Neural crest cell (in vitro differentiated cells): ENCODE data around the gene ZNF423. TPM values are rescaled to one million over a fixed set of nuclear protein-coding genes. Genes with fewer than 3 reads are reported as not detected.

Experiments used
- DNase-seq: peaks from one replicate; pipeline ENCODE4 v3.0.0; 2021; ENCODE audit warnings: low read depth, mixed read lengths, low spot score
- H3K27ac Mint-ChIP-seq: one replicate; pipeline ENCODE4 v1.8.0; 2021; ENCODE audit warnings: mild to moderate bottlenecking, mixed read lengths; ENCODE audit not compliant: unreplicated experiment
- H3K27me3 Mint-ChIP-seq: 2 replicates; pipeline ENCODE4 v1.8.0; 2021; ENCODE audit warnings: low read depth, mild to moderate bottlenecking, mixed read lengths
- H3K36me3 Mint-ChIP-seq: 2 replicates; pipeline ENCODE4 v1.8.0; 2021; ENCODE audit warnings: low read depth, mild to moderate bottlenecking, mixed read lengths
- H3K4me1 Mint-ChIP-seq: 2 replicates; pipeline ENCODE4 v1.8.0; 2021; ENCODE audit warnings: mixed read lengths
- H3K4me3 Mint-ChIP-seq: one replicate; pipeline ENCODE4 v1.8.0; 2021; ENCODE audit warnings: mild to moderate bottlenecking, mixed read lengths
- H3K9me3 Mint-ChIP-seq: 2 replicates; pipeline ENCODE4 v1.8.0; 2021; ENCODE audit warnings: mixed read lengths
- total RNA-seq: library from RNA; stranded (reverse); gene quantifications from 2 replicates; pipeline ENCODE4 v1.2.1, GENCODE V29; 2021
- TF ChIP-seq, protein P1 (sequence below): fragments of 200-600 bp; sonication (generic); conservative IDR thresholded peaks from 2 replicates; pipeline ENCODE4 v1.5.0; 2021; ENCODE audit warnings: antibody characterized with exemption, mild to moderate bottlenecking

Gene ZNF423
- total RNA-seq, 1 donor from 2014 or later, result 55.4 TPM

DNA sequence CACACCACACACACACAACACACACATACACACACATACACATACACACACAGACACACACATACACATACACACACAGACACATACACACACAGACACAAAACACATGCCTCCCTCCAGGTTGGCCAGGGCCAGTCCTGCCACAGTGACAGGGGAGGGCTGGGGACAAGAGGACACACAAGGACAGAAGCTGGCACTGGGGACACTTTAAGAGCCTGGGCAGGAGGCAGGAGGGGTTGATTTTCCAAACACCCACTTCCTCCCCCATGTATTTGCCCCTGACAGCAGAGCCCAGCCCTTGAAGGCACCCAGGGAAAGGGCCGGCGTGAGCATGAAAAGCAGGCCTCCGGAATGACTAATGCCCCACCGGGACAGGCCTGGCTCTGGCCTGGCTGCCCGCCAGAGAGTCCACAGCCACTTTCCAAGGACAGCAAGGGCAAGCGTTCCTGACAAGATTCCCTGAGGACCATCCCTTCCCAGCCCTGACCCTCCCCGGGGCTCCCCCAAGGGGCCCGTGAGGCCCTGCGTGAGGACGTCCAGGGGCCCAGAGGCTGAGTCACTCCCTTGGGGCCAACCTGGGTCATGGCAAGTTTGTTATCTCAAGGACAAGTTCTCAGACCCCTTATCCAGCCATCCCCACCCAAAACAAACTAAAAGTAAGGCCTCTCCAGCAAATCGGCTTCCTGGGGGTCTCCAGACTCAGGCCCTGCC is 235.6 kb downstream of the ZNF423 start:
- H3K27me3 Mint-ChIP-seq, result no peaks in the 10 kb centered on the region
- peak overlapping the region; percentile 18 for H3K4me3 Mint-ChIP-seq
- peak overlapping the region; percentile 74 for H3K27ac Mint-ChIP-seq
- H3K9me3 Mint-ChIP-seq, result no peaks in the 10 kb centered on the region
- H3K4me1 Mint-ChIP-seq, result peaks cover 8% of the 10 kb centered on the region
- no peak for DNase-seq
- H3K36me3 Mint-ChIP-seq, result peaks cover 3% of the 10 kb centered on the region
- TF ChIP-seq, protein P1, sequence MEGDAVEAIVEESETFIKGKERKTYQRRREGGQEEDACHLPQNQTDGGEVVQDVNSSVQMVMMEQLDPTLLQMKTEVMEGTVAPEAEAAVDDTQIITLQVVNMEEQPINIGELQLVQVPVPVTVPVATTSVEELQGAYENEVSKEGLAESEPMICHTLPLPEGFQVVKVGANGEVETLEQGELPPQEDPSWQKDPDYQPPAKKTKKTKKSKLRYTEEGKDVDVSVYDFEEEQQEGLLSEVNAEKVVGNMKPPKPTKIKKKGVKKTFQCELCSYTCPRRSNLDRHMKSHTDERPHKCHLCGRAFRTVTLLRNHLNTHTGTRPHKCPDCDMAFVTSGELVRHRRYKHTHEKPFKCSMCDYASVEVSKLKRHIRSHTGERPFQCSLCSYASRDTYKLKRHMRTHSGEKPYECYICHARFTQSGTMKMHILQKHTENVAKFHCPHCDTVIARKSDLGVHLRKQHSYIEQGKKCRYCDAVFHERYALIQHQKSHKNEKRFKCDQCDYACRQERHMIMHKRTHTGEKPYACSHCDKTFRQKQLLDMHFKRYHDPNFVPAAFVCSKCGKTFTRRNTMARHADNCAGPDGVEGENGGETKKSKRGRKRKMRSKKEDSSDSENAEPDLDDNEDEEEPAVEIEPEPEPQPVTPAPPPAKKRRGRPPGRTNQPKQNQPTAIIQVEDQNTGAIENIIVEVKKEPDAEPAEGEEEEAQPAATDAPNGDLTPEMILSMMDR, result no peak

DNA sequence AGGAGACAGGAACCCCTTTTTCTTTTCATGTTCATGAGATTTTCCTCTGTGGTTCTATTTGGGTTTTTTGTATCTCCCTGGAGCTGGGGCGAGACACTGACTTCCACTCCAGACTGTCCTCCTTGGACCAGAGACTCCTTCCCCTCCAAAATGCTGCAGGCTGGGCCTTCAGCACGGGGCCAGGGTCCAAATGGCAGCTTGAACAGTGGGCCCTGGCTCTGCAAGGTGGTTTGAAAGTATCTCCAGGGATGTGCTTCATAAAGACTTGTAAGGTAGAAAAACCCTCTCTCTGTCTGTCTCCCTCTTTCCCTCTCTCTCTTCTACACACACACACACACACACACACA is 236.1 kb downstream of the ZNF423 start:
- Mint-ChIP-seq H3K4me3 (no peak overlapping the region), H3K4me1 (peaks cover 11% of the 10 kb centered on the region), H3K9me3 (no peaks in the 10 kb centered on the region), H3K27me3 (no peaks in the 10 kb centered on the region), H3K36me3 (peaks cover 1% of the 10 kb centered on the region), H3K27ac (no peak overlapping the region)
- TF ChIP-seq, protein P1, result no peak
- no peak for DNase-seq

DNA sequence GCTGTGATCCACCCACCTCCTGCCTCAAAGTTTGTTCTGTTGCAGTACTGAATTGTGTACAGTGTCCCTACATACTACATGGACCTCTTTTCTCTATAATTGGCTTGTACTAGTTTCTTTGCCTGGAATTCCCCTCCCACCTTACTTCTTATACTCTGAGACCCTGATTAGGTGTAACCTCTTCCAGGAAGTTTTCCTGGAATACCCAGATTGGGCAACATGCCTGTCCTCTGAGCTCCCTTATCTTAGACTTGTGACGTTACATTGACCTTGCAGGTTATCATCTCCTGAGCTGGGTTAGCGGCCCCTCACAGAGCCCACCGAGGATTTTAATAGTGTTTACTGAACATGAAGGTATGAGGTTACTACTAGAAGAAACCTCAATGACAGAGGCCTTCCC is 237.0 kb downstream of the ZNF423 start:
- Mint-ChIP-seq H3K27me3 (no peaks in the 10 kb centered on the region), H3K27ac (no peak overlapping the region), H3K4me1 (peaks cover 15% of the 10 kb centered on the region), H3K36me3 (no peaks in the 10 kb centered on the region), H3K4me3 (no peak overlapping the region), H3K9me3 (no peaks in the 10 kb centered on the region)
- TF ChIP-seq, protein P1, result no peak
- DNase-seq, result no peak

DNA sequence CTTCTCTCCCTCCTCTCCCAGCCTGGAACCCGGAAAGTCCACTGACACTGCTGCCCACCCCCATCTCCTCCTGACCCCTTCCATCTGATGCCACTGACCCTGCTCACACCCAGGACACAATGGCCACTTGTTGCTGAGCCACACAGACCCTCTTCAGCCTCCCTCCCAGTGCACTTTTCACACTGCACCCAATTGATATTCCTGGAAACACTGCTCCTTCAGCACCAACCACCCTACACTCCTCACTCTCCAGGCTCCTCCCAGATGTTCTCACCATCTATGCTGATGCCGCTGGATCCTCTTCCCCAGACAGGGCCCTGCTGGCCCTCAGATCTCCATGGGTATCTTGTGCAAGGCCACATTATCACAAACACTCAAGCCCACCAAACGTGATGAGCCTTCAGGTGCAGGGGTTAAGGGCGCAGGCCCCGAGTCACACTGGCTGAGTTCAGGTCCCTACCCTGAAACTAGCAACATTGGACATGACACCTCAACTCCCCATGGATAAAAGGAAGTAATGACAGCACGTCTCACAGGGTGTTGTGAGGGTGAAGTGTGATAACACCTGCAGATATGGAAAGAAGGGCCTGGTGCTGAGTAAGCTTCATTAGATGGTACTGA is 238.1 kb downstream of the ZNF423 start:
- Mint-ChIP-seq H3K4me1 (peaks cover 15% of the 10 kb centered on the region), H3K27ac (no peak overlapping the region), H3K4me3 (no peak overlapping the region), H3K9me3 (no peaks in the 10 kb centered on the region), H3K27me3 (no peaks in the 10 kb centered on the region), H3K36me3 (peaks cover 4% of the 10 kb centered on the region)
- no peak for DNase-seq
- TF ChIP-seq, protein P1, result no peak

GRCh38 chr16:49617016-49617629 is 238.8 kb downstream of the ZNF423 start:
- no peak overlapping the region for H3K27ac Mint-ChIP-seq
- no peak overlapping the region for H3K4me3 Mint-ChIP-seq
- TF ChIP-seq, protein P1, result no peak
- DNase-seq, result no peak
- no peaks in the 10 kb centered on the region for H3K27me3 Mint-ChIP-seq
- peaks cover 4% of the 10 kb centered on the region for H3K36me3 Mint-ChIP-seq
- H3K4me1 Mint-ChIP-seq, result peaks cover 15% of the 10 kb centered on the region
- H3K9me3 Mint-ChIP-seq, result no peaks in the 10 kb centered on the region
